Ovary (tissue), 9 donors: ENCODE measurements around the gene JPH3. TPM values are rescaled to one million over a fixed set of nuclear protein-coding genes. Genes with fewer than 3 reads are reported as not detected.

Experiments used
- DNase-seq, 5 donors: peaks; one replicate each; pipeline ENCODE4 v3.0.0-alpha.2; 2019 to 2020
- H3K27ac ChIP-seq, 2 donors: fragments of 200-600 bp; one replicate each; pipeline versions ENCODE4 v1.5.1 to v1.8.0; 2019 to 2022
- H3K27me3 ChIP-seq: fragments of 200-600 bp; one replicate; pipeline ENCODE4 v1.8.0; 2022
- H3K36me3 ChIP-seq: fragments of 200-600 bp; sonication (generic); one replicate; pipeline ENCODE4 v1.5.1; 2019
- H3K4me1 ChIP-seq: one replicate; pipeline ENCODE4 v1.8.1; 2013; ENCODE audit warnings: mild to moderate bottlenecking, moderate library complexity; ENCODE audit not compliant: insufficient read depth
- H3K4me3 ChIP-seq: fragments of 200-600 bp; sonication (generic); one replicate; pipeline ENCODE4 v1.5.1; 2017
- H3K9me3 ChIP-seq, 2 donors: fragments of 200-600 bp in 1 of 2; sonication (generic) in 1 of 2; one replicate each; pipeline versions ENCODE4 v1.5.1 to v1.8.1; 2013 to 2019; ENCODE audit warnings: mild to moderate bottlenecking in 1 of 2, moderate library complexity in 1 of 2
- CTCF ChIP-seq, 3 donors: fragments of 450-650 bp in 2 of 3; fragments of 200-600 bp in 1 of 3; IDR thresholded peaks; one replicate each; pipeline versions ENCODE4 v1.5.1 to v1.8.0; 2016 to 2022; ENCODE audit warnings: antibody characterized with exemption in 3 of 3, mild to moderate bottlenecking in 1 of 3
- EP300 ChIP-seq: sonication (generic); formaldehyde crosslinking; IDR thresholded peaks from one replicate; pipeline ENCODE4 v1.6.1; 2017; ENCODE audit warnings: antibody characterized with exemption
- POLR2A ChIP-seq: fragments of 450-650 bp; IDR thresholded peaks from one replicate; pipeline ENCODE4 v1.6.1; 2017; ENCODE audit warnings: antibody characterized with exemption, mild to moderate bottlenecking, moderate library complexity
- WGBS, 3 donors: extraction: QIAGEN DNeasy Blood & Tissue Kit in 1 of 3; methylation state at CpG; one replicate each; pipeline versions ENCODE4 v1.1.5 to v1.1.7; 2013 to 2017; 5-methylcytosine and 5-hydroxymethylcytosine counted together
- intact Hi-C, 4 donors: fragments of 100-400 bp; cut with DNase I; formaldehyde crosslinking; loops; one replicate each; pipeline versions ENCODE4 v1.11.0 to v1.15.1; 2022 to 2023
- polyA plus RNA-seq, 2 donors: library from polyadenylated mRNA; stranded (reverse); fragments of 200-250 nt in 1 of 2; fragments of 350-450 nt in 1 of 2; fragmentation: Illumina TruSeq in 1 of 2; extraction: RNeasy Lipid Tissue Mini Kit (QIAGEN cat#74804) in 1 of 2; gene quantifications; one replicate each; pipeline ENCODE4 v1.2.3, GENCODE V29; 2013 to 2014
- total RNA-seq, 7 donors: library from RNA; depleted of rRNA in 2 of 7; stranded (reverse); fragments of >200 nt in 2 of 7; fragmentation: NEBNext Ultra II Directional in 3 of 7; extraction: Animal tissue kit (Norgen Biotek cat#: 25700) in 3 of 7; gene quantifications; one replicate each; pipeline versions ENCODE4 v1.1.0 to v1.2.4, GENCODE V29; 2016 to 2023
- donor health status: DM: no; HTN: no; CAD: no; lungs with moderate emphysema.
- donor health status: DM: no; HTN: no; CAD: no.
- donor health status: Bipolar disorder and iron deficiency.
- donor health status: DM: yes; HTN: yes; CAD: no.
- donor health status: DM: no; HTN: no; CAD: no.
- donor health status: DM: yes; HTN: yes; CAD: no.

Gene JPH3
- total and polyA plus RNA-seq, 9 donors, result 0.11 to 0.62 (median 0.30) TPM; not detected in 3

DNA sequence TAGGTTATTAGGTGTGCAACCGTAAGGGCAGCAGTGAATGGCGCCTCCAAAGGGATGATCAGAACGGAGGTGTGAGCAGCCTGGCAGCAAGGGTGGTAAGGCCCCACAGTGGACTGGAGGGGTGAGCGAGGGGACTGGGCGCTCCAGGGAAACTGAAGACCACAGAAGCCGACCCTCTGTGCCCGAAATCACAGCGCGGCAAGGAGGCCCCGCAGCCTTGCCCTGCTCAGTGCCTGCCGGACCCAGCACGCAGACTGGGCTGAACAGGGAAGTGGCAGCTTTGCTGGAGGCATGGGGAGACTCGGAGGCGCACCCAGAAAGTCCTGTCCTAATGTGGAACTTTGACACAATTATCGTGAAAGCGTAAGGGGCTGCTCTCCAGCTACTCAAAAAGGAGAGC lies 125.0 kb downstream of the JPH3 start:
- H3K27ac ChIP-seq, result no peak overlapping the region
- no peak overlapping the region for H3K4me3 ChIP-seq
- no peaks in the 10 kb centered on the region for H3K4me1 ChIP-seq
- DNase-seq, result no peak
- H3K27me3 ChIP-seq, result no peaks in the 10 kb centered on the region
- 93 to 97% (median 94%) methylated on average over 16 of the region's 16 CpGs for WGBS, 3 donors
- no peaks in the 10 kb centered on the region for H3K36me3 ChIP-seq
- no peaks in the 10 kb centered on the region for H3K9me3 ChIP-seq
- TF ChIP-seq EP300, result no peak
- intact Hi-C loops, result no loop called here

DNA sequence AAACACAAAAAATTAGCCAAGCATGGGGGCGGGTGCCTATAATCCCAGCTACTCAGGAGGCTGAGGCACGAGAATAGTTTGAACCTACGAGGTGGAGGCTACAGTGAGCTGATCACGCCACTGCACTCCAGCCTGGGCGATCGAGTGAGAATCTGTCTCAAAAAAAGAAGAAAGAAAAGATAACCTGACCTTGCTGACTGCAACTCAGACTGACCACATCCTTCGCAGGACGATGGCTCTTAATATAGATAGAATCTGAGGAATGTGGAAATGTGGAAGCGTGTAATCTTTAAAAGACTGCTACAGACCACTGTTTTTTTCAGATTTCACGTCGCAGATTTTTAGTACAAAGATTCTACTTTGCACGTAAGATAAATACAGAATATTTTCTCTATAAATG lies 125.7 kb downstream of the JPH3 start:
- Histone ChIP-seq H3K9me3 (no peaks in the 10 kb centered on the region), H3K36me3 (no peaks in the 10 kb centered on the region), H3K4me3 (no peak overlapping the region), H3K27me3 (no peaks in the 10 kb centered on the region), H3K4me1 (no peaks in the 10 kb centered on the region), H3K27ac (no peak overlapping the region)
- intact Hi-C loops, result no loop called here
- DNase-seq, result no peak
- no peak for TF ChIP-seq CTCF (IDR thresholded peaks at IDR 0.05)
- TF ChIP-seq POLR2A, result no peak
- TF ChIP-seq EP300, result no peak
- WGBS, 3 donors, result 20 to 49% (median 26%) methylated on average over 12 of the region's 12 CpGs

DNA sequence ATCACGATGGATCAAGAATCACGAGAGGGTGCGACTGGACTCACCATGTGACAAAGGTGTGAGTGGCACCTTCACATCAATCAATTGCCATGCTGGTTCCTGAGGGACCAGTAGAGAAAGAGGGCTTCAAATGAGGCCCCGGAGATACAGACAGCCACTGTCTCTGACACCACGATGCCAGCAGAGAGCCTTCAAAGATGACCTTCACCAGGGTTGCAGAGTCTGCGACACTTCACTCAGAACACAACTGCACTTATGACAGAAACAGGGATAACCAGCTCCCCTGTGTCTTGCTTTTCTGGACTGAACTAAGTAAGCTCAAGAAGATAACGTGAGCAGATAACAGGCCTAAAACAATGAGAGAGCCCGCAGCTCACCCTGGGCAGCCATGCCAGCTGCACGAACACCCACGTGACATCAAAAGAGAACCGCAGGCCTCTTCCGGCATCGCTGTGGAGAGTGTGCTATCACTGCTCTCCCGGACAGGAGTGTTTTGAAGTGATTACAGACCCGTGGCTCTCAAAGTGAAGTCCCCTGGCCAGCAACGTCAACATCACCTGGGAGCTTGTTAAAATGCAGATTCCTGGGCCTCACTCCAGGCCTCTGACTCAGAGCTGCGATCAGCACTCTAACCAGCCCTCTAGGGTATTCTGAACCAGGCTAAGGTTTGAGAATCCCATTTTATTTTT lies 127.1 kb downstream of the JPH3 start:
- no peak for TF ChIP-seq CTCF (IDR thresholded peaks at IDR 0.05)
- TF ChIP-seq EP300, result no peak
- TF ChIP-seq POLR2A, result no peak
- H3K36me3 ChIP-seq, result no peaks in the 10 kb centered on the region

DNA sequence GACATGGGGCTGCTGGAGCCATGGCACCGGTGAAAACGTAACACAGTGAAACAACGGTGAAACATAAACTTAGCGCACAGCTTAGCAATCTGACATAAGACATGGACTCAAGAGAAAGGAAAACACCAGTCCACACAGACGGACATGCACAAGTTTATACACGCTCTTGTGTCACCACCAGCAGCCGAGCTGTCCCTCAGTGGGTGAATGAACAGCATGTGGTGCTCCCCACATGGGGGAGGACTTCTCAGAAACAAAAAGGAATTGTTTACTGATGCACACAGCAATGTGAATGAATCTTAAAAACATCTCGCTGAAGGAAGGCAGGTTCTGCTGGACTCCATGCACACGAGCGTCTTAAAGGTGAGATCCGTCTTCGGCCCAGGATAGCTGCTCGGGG lies 129.3 kb downstream of the JPH3 start:
- WGBS, 3 donors, result 96 to 97% (median 97%) methylated on average over 13 of the region's 13 CpGs
- intact Hi-C loops, result no loop called here
- Histone ChIP-seq H3K27me3 (no peaks in the 10 kb centered on the region), H3K36me3 (no peaks in the 10 kb centered on the region), H3K27ac (no peak overlapping the region), H3K9me3 (no peaks in the 10 kb centered on the region), H3K4me1 (no peaks in the 10 kb centered on the region), H3K4me3 (no peak overlapping the region)
- no peak for DNase-seq
- TF ChIP-seq EP300, result no peak
- no peak for TF ChIP-seq CTCF (IDR thresholded peaks at IDR 0.05)
- no peak for TF ChIP-seq POLR2A

More for the DNA sequence above, 127.1 kb downstream of the JPH3 start:
- Histone ChIP-seq H3K4me3 (no peak overlapping the region), H3K4me1 (no peaks in the 10 kb centered on the region), H3K9me3 (no peaks in the 10 kb centered on the region), H3K27me3 (no peaks in the 10 kb centered on the region), H3K27ac (no peak overlapping the region)
- intact Hi-C loops, result no loop called here
- DNase-seq, result no peak
- 94 to 96% (median 95%) methylated on average over 17 of the region's 17 CpGs for WGBS, 3 donors

DNA sequence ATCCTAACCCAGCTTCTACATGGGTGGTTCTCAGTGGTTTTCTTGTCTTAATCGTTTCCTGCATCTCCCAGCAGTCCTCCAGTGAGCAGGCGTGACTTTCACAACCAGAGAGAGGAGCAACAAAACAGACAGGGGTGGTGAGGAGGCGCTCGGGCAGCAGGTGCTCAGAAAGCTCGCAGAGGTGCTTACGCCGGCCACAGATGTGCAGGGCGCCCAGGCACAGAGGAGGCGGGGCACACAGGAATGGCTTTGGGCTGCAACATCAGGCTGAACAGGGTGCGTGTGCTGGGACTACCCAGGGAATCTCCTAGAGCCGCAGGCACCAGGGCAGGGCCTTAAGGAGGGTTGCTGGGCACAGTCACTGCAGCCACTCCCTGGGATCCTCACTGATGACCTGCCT lies 130.9 kb downstream of the JPH3 start:
- H3K36me3 ChIP-seq, result no peaks in the 10 kb centered on the region
- DNase-seq, result no peak
- TF ChIP-seq POLR2A (no peak), CTCF (IDR thresholded peaks at IDR 0.05) (no peak), EP300 (no peak)
- 89 to 91% (median 91%) methylated on average over 11 of the region's 11 CpGs for WGBS, 3 donors
- H3K27ac ChIP-seq, result no peak overlapping the region
- H3K4me1 ChIP-seq, result no peaks in the 10 kb centered on the region
- no peaks in the 10 kb centered on the region for H3K9me3 ChIP-seq
- no peaks in the 10 kb centered on the region for H3K27me3 ChIP-seq
- intact Hi-C loops, result no loop called here
- no peak overlapping the region for H3K4me3 ChIP-seq
